Medulla oblongata (tissue), 1 donor: ENCODE data around the gene SSTR4.

Experiments
- DNase-seq: peaks from one replicate; pipeline ENCODE4 v3.0.0-alpha.2; 2015; ENCODE audit errors: extremely low spot score

The SSTR4 gene

DNA sequence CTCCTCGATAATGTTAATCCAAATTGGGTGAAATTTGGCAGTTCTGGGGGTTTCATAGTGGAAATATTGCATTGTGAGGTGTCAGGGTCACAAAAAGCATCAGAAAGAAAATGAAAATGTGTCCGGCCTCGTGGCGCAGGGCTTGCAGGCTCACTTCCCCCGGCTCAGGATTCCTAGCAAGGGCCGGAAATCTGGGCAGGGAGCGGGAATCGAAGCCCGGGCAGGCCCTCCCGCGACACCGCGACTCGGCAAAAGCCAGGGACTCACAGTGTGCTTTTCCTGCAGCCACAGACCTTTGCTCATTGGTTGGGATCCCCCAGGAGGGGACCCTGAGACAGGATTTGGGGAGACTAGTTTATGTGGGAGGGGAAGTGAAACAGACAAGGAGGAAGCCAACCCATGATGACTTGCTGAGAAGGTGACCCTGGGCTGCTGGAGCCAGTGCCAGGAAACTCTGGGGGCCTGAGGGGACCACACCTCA lies 51.9 kb downstream of the SSTR4 start:
- DNase-seq, result peak; percentile 42

GRCh38 chr20:23087587-23088251 lies 52.6 kb downstream of the SSTR4 start:
- DNase-seq, result peak; percentile 12
